ENCODE results near the gene BRK1. TPM values are rescaled to one million over a fixed set of nuclear protein-coding genes. Genes with fewer than 3 reads are reported as not detected.

Gene BRK1
- total and polyA plus RNA-seq, 9 of the 15 experiments (the other 6 are each of a cell fraction or from before 2014, with no cell fraction given) = 105 to 634 (median 250) TPM

- TF ChIP-seq KLF13 (tag; IDR thresholded peaks at IDR 0.05; ENCODE audit: borderline replicate concordance, low read depth) = no peak
- no peak; the same call in 1 of the 2 replicates for TF ChIP-seq ZNF263 (CRISPR knock-in tag; IDR thresholded peaks at IDR 0.05; ENCODE audit: borderline replicate concordance)
- TF ChIP-seq FOXA3 (CRISPR knock-in tag; conservative IDR thresholded peaks at IDR 0.05 in 1 of 2, IDR thresholded peaks at IDR 0.05 in 1 of 2) = no peak; a peak in 1 of 4 replicates
- no peak for TF ChIP-seq ZNF518B (CRISPR knock-in tag; IDR thresholded peaks at IDR 0.05)
- TF ChIP-seq ZBTB8A (IDR thresholded peaks at IDR 0.05; ENCODE audit: partially characterized antibody) = no peak
- TF ChIP-seq MAX (CRISPR knock-in tag; IDR thresholded peaks at IDR 0.05) = peak; percentile 90
- TF ChIP-seq IRF1 (CRISPR knock-in tag; IDR thresholded peaks at IDR 0.05; ENCODE audit: borderline replicate concordance) = no peak
- TF ChIP-seq HOXB6 (CRISPR knock-in tag; IDR thresholded peaks at IDR 0.05; ENCODE audit: borderline replicate concordance) = no peak
- peak; percentile 99 for TF ChIP-seq POLR2A (conservative IDR thresholded peaks at IDR 0.05)
- no peak for TF ChIP-seq ZNF184 (CRISPR knock-in tag; IDR thresholded peaks at IDR 0.05)
- TF ChIP-seq EGR1 (conservative IDR thresholded peaks at IDR 0.05) = peak; percentile 98
- TF ChIP-seq CBX2 (IDR thresholded peaks at IDR 0.05; ENCODE audit: insufficient read depth, low read length, poor library complexity, severe bottlenecking) = no peak
- TF ChIP-seq NONO (IDR thresholded peaks at IDR 0.05; ENCODE audit: low read depth in 2 of 2, low read length in 1 of 2) = no peak; a peak in 1 of 4 replicates
- TF ChIP-seq SUPT5H (IDR thresholded peaks at IDR 0.05) = peak; percentile 99
- TF ChIP-seq ZKSCAN8 (CRISPR knock-in tag; IDR thresholded peaks at IDR 0.05) = no peak
- no peak for TF ChIP-seq POLR3A (IDR thresholded peaks at IDR 0.05; ENCODE audit: borderline replicate concordance, extremely low read depth, insufficient read depth, insufficient read length)
- peak; percentile 56; the same call in 1 of the 2 replicates for TF ChIP-seq SIN3B (IDR thresholded peaks at IDR 0.05; ENCODE audit: low read depth)
- no peak for TF ChIP-seq HINFP (tag; conservative IDR thresholded peaks at IDR 0.05; ENCODE audit: low read depth)
- 0 out of 2 replicates have a peak, but pooled peaks have one; percentile 38 for TF ChIP-seq KLF1 (tag; IDR thresholded peaks at IDR 0.05)
- no peak for TF ChIP-seq ZBTB17 (CRISPR knock-in tag; IDR thresholded peaks at IDR 0.05)
- TF ChIP-seq SMARCB1 (IDR thresholded peaks at IDR 0.05; ENCODE audit: insufficient read length, low read depth) = peak; percentile 60
These were observed at the start of gene BRK1 (continued) for GRCh38 chr3:10115326-10116137.

All from K562 (cell line).